Hindlimb muscle (tissue), 1 donor: ENCODE measurements around the gene PTH2. TPM values are rescaled to one million over a fixed set of nuclear protein-coding genes. Genes with fewer than 3 reads are reported as not detected.

Experiments
- DNase-seq: peaks from one replicate; pipeline ENCODE4 v3.0.0-alpha.2; 2013
- polyA plus RNA-seq: library from polyadenylated mRNA; unstranded; fragments of 120-200 nt; gene quantifications from one replicate; pipeline ENCODE4 v1.2.1, GENCODE V29; 2013; ENCODE audit not compliant: insufficient read length

Gene PTH2
- polyA plus RNA-seq, 1 donor = not detected

GRCh38 chr19:49430678-49431329 is 7.6 kb upstream of the PTH2 start:
- DNase-seq = no peak

DNA sequence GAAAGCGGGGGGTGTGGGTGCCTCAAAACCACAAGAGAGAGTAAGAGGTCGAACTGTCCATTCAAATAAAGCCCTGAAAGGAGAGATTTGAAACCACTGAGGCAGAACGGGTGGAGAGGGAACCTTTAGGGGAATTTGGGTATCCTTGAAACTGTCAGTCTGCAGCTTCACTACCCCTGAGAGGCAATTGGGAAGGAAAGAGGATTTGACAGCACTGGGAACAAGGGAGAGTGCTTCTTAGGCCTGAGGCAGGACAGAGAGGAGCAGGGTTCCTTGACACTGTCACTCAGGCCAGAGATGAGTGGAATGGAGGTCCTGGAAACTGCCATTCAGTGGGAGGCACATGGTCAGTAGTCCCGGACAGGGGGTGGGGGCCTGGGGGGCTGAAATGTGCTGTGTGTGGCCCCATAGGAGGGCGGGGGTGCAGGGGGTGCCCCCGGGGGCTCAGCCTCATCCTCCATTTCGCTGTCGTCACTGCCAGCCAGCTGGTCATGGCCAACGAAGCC is 7.0 kb upstream of the PTH2 start:
- no peak for DNase-seq

DNA sequence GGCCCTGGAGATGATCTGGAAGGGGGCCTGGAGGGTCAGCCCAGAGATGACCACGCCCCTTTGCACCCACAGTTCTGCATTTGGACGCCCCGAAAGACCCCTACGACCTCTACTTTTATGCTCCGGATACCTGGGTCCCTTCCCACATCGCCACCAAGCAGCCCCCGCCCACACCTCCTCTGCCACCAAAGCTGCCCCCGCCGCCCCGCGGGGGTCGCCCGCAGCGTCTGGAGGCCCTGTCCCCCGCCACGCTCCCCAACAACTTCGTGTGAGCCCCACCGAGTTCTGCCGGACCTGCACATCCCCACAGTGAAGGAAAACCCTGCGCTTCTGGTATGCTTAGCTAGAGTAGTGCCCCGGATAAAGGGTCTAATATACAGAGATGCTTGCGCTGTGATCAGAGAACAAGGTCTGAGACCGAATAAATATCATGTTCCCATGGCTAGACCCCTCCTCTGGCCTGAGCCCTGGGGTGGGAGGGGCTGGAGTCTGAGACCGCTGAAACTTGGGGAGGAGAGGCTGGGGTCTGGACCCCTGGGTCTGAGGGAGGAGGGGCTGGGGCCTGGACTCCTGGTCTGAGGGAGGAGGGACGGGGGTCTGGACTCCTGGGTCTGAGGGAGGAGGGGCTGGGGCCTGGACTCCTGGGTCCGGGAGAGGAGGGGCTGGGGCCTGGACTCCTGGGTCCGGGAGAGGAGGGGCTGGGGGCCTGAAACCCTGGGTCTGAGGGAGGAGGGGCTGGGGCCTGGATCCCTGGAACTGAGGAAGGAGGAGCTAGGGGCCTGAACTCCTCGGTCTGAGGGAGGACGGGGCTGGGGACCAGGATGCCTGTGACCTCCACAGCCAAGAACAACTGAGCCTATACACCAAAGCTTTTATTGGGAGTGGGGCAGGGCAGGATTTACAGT is 5.6 kb upstream of the PTH2 start:
- DNase-seq = no peak

GRCh38 chr19:49427855-49428546 is 4.8 kb upstream of the PTH2 start:
- DNase-seq = no peak

- DNase-seq = no peak
These were observed 4.1 kb upstream of the PTH2 start for GRCh38 chr19:49427339-49427738.

DNA sequence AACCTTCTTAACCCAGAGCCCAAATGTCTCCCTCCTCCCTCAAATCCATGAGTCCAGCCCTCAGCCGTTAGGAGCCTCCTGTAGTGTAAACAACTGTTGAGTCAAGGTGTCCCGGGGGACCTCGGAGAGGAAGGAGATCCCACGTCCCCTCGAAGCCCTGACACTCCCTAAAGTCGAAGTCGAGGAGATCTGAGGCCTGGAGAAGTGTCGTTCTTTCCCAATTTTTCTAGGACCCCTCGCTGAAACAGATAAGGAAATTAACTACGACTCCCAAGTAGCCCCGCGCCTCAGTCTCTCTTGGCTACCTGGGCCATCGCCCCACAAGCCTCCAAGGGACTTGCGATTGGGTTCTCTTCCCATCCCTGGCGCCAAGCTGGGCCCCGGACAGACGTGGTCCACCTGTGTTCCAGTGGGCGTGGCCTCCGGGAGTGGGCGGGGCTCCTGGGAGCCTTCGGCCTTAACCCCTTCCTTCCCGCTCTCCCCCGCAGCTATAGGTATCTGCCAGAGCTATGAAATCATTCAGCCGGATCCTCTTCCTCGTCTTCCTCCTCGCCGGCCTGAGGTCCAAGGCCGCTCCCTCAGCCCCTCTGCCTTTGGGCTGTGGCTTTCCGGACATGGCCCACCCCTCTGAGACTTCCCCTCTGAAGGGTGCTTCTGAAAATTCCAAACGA is 2.8 kb upstream of the PTH2 start:
- DNase-seq = no peak

GRCh38 chr19:49425178-49425577 is 1.9 kb upstream of the PTH2 start, which contains the start of gene GFY:
Gene GFY, plus strand, starts transcription at chr19:49425388. Its CDS starts 1,043 bp downstream, at chr19:49426431.
- DNase-seq = no peak

- DNase-seq = no peak
These were observed 703 bp upstream of the PTH2 start for GRCh38 chr19:49423985-49424303.

DNA sequence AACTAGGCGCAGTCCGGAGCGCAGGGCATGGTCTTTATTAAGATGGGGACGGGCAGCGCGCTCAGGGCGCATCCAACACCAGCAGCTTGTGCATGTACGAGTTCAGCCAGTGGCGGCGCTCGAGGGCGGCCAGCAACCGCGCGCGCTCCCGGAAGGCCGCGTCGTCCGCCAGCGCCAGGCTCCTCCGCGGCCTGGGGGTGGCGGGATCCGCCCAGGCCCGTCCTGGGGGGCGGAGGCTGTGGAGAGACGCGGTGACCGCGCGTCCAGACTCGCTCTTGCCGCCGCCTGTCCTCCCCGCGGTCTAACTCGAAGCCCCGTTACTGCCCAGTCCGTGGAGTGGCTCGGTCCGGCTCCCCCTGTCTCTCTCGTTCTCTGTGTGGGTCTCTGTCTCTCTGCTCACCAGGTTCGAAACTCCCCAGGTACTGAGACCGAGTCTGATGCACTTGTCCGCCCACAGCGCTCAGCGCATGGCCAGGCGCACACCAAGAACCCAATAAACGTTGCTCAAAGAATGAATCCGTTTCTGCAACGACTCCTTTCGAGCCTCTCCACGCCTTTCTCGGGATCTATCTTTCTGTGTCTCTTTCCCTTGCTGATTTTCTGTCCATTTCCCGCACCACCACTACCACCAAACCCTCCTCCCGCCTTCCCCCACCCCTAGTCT is 702 bp downstream of the PTH2 start:
- DNase-seq = no peak

DNA sequence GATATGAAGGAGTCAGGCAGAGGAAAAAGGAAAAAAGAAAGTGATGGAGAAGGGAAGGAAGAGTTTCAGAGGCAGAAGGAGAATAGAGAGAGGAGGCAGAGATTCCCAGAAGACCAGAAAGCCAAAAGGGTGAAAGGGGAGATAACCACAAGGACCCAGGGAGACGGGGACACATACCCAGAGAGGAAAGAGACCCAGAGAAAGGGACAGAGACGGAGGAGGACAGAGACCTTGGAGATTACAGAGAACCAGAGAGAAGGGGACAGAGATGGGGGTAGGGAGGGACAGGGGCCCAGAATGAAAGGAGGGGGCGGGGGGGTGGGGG is 1.4 kb downstream of the PTH2 start:
- no peak for DNase-seq

- DNase-seq = peak; percentile 63
These were observed 2.0 kb downstream of the PTH2 start for GRCh38 chr19:49421039-49421877.

GRCh38 chr19:49420227-49420626 is 3.0 kb downstream of the PTH2 start:
- DNase-seq = no peak

GRCh38 chr19:49419173-49419572 is 4.1 kb downstream of the PTH2 start:
- DNase-seq = no peak

DNA sequence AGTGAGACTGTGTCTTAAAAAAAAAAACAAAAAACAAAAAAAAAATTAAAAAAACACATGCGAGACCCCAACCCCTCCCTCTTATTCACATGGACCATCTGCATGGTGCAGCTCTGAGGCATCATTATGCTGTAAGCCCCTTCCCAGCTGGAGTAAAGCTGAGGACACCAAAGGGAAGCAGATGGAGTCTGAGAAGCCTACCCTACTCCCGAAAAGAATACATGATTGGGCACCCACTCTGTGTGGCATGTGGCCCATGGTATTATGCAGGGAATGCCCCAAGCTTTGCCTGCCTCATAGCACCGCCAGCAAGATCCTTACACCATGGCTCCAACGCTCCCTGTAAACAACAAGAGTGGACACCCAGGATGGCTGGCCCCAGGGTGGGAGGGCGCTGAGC is 4.7 kb downstream of the PTH2 start:
- DNase-seq = no peak

- DNase-seq = no peak
These were observed 6.2 kb downstream of the PTH2 start for GRCh38 chr19:49417088-49417487.

DNA sequence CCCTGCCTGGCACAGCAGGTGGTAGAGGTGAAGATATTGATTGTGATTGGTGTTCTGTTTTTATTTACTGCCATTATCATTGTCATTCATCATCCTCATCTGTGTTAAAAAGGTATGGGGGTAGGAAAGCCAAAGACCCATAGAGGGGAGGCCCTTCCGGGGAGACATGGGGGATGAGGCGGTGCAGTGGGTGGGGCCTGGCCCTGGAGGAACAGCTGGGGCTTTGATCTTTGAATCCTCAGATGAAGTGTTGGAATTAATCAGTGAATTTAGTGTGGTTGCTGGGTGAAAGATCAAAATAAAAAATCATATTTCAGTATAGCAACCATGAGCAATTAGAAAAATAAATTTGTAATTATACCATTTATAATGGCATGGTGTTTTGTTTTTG is 7.4 kb downstream of the PTH2 start:
- no peak for DNase-seq

GRCh38 chr19:49415102-49415809 is 8.0 kb downstream of the PTH2 start:
- DNase-seq = no peak

DNA sequence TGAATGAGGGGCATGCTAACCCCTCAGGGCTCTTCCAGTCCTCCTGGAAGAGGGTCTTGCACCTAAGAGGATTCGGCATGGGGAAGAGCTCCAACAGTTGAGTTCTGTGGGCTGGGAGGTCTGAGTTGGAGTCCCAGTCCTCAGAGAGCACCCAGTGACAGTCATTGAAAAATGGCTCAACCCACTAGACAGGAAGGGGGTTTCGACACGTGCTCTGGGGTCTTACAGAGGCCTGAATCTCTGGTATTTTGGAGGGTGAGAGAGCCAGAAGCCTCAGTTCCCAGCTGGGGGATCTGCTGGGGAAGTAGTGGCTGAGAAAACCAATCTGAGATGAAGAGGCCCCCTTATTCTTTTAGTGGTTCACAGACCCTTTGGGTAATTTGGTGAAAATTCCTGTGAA is 9.0 kb downstream of the PTH2 start:
- DNase-seq = no peak

- peak; percentile 60 for DNase-seq
These were observed 9.9 kb downstream of the PTH2 start for GRCh38 chr19:49413348-49413747.

DNA sequence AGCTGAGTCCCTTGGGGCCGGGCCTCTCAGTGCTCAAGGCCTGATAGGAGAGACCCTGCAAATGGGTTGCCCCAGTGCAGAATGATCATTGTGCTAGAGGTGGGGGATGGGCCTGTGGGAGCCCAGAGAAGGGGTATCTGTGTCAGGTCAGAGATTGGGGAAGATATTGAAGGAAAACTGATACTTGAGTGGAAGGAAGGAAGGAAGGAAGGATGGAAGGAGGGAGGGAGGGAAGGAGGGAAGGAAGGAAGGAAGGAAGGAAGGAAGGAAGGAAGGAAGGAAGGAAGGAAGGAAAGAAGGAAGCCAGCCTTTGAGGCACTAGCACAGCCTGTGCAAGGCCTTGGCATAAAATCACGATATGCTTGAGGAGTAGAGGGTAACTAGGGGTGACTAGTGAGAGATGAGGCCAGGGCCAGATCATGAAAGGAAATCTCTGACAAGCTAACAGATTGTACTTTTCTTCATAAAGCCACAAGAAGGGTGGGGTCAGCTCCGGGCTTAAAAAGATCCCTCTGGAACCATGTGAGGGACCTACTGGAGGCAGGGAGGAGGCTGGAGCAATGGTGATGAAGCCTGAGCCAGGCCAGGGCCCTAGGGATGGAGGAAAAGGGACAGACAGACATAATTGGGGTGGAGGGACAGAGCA is 11.4 kb downstream of the PTH2 start:
- no peak for DNase-seq
